ENCODE data around the gene RMDN2. TPM values are rescaled to one million over a fixed set of nuclear protein-coding genes. Genes with fewer than 3 reads are reported as not detected.

Gene RMDN2
- total RNA-seq, 4 donors from 2014 or later, result 3.7 to 10.5 (median 4.2) TPM

DNA sequence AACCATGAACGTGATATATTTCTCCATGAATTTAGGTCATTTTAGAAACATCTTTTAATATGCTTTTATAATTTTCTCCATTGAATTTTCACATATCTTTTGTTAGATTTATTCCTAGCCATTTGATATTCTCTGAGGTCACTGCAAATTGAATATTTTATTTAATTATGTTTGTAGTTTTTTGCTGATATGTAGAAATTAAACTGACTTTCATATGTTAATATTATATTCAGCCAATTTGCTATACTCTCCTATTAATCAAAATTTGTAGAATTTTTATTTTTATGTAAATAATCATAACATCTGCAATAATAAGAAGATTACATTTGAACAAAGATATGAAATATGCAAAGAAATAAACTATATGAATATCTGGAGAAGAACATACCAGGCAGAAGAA lies 46.9 kb downstream of the RMDN2 start:
- intact Hi-C loops (cut with DNase I; ENCODE audit: low total_unique reads), result no loop called here
- H3K4me3 ChIP-seq (ENCODE audit: low read depth, poor library complexity, severe bottlenecking), result no peak overlapping the region
- no peak for TF ChIP-seq POLR2A (IDR thresholded peaks at IDR 0.05)
- no peak for TF ChIP-seq CTCF (IDR thresholded peaks at IDR 0.05)
- 88 to 95% methylated on average over 1 of the region's 1 CpG for WGBS, 2 donors
- DNase-seq (ENCODE audit: low spot score in 2 of 2), result no peak

GRCh38 chr2:37973615-37974353 lies 48.7 kb downstream of the RMDN2 start:
- 52 to 62% methylated on average over 15 of the region's 15 CpGs for WGBS, 2 donors
- no peak for DNase-seq (ENCODE audit: low spot score in 2 of 2)
- H3K4me3 ChIP-seq (ENCODE audit: low read depth, poor library complexity, severe bottlenecking), result no peak overlapping the region
- TF ChIP-seq CTCF (IDR thresholded peaks at IDR 0.05), result no peak
- intact Hi-C loops (cut with DNase I; ENCODE audit: low total_unique reads), result no loop called here

DNA sequence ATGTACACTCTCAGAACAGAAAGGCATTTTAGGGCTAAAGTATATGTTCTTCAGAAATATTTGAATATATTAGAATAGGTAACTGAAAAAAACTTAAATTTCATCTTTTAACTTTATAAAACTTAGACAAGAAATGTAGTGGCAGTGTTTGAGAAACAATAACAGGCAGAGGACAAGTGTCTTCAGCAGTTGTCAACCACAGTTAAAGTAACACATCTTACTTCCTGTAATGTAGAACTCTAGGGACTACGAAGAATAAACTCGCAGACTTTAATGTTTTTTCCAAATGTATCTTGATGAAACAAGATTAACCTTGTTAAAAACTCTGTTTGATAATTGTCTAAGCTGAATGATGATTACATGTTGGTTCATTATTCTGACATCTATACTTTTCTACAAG lies 50.7 kb downstream of the RMDN2 start:
- no peak for DNase-seq (ENCODE audit: low spot score in 2 of 2)
- intact Hi-C loops (cut with DNase I; ENCODE audit: low total_unique reads), result no loop called here
- TF ChIP-seq POLR2A (IDR thresholded peaks at IDR 0.05) (no peak), CTCF (IDR thresholded peaks at IDR 0.05) (no peak)
- 83 to 87% methylated on average over 2 of the region's 2 CpGs for WGBS, 2 donors
- H3K4me3 ChIP-seq (ENCODE audit: low read depth, poor library complexity, severe bottlenecking), result no peak overlapping the region

GRCh38 chr2:37976411-37976810 lies 51.3 kb downstream of the RMDN2 start:
- 83 to 90% methylated on average over 1 of the region's 1 CpG for WGBS, 2 donors
- intact Hi-C loops (cut with DNase I; ENCODE audit: low total_unique reads), result no loop called here
- DNase-seq (ENCODE audit: low spot score in 2 of 2), result no peak

GRCh38 chr2:37982147-37982582 lies 57.1 kb downstream of the RMDN2 start:
- DNase-seq (ENCODE audit: low spot score in 2 of 2), result peak; percentile 68 to 94
- H3K4me3 ChIP-seq (ENCODE audit: low read depth, poor library complexity, severe bottlenecking), result no peak overlapping the region
- intact Hi-C loops (cut with DNase I; ENCODE audit: low total_unique reads), result loop anchor here (10.0 kb wide), 2 partner anchors 133 to 293 kb away; no protein-coding TSS in a partner anchor
- WGBS, 2 donors, result 11 to 13% methylated on average over 3 of the region's 3 CpGs
- TF ChIP-seq CTCF (IDR thresholded peaks at IDR 0.05), result peak in 1 of 3 donors; percentile 69
- no peak for TF ChIP-seq POLR2A (IDR thresholded peaks at IDR 0.05)

More at GRCh38 chr2:37976411-37976810, 51.3 kb downstream of the RMDN2 start:
- TF ChIP-seq POLR2A (IDR thresholded peaks at IDR 0.05) (no peak), CTCF (IDR thresholded peaks at IDR 0.05) (no peak)
- H3K4me3 ChIP-seq (ENCODE audit: low read depth, poor library complexity, severe bottlenecking), result no peak overlapping the region
